OCI-LY1 (cell line): ENCODE results near the gene ITSN2.

Experiments used
- H2AFZ ChIP-seq: fragments of 200-600 bp; sonication (generic), shearing (Covaris generic); 2 replicates; pipeline ENCODE4 v1.6.0; 2014; ENCODE audit warnings: antibody characterized with exemption, mild to moderate bottlenecking, low read length
- H3F3A ChIP-seq: fragments of 200-600 bp; sonication (generic), shearing (Covaris generic); 2 replicates; pipeline ENCODE4 v1.6.0; 2014; ENCODE audit warnings: mild to moderate bottlenecking, antibody characterized with exemption, low read length, moderate library complexity; ENCODE audit not compliant: insufficient read depth
- H3K27ac ChIP-seq: fragments of 200-600 bp; sonication (generic); 2 replicates; pipeline ENCODE4 v1.5.1; 2014; ENCODE audit warnings: low read length, mixed run types, mild to moderate bottlenecking, low read depth; ENCODE audit not compliant: poor library complexity, severe bottlenecking
- H3K27me3 ChIP-seq: fragments of 200-600 bp; sonication (generic); 2 replicates; pipeline ENCODE4 v1.6.0; 2014; ENCODE audit warnings: antibody characterized with exemption, mild to moderate bottlenecking, low read length, moderate library complexity; ENCODE audit not compliant: insufficient read depth
- H3K36me3 ChIP-seq: fragments of 200-600 bp; sonication (generic); 2 replicates; pipeline ENCODE4 v1.6.1; 2014; ENCODE audit warnings: mild to moderate bottlenecking, antibody characterized with exemption, low read length, moderate library complexity, mixed read lengths; ENCODE audit not compliant: insufficient read depth
- H3K4me1 ChIP-seq: fragments of 200-600 bp; sonication (generic); 2 replicates; pipeline ENCODE4 v1.5.1; 2014; ENCODE audit warnings: mild to moderate bottlenecking, low read length, moderate library complexity; ENCODE audit not compliant: insufficient read depth, severe bottlenecking
- H3K4me2 ChIP-seq: fragments of 200-600 bp; sonication (generic), shearing (Covaris generic); 2 replicates; pipeline ENCODE4 v1.6.1; 2014; ENCODE audit warnings: low read length
- H3K4me3 ChIP-seq: fragments of 200-600 bp; sonication (generic); 2 replicates; pipeline ENCODE4 v1.5.1; 2014; ENCODE audit warnings: low read length, low read depth, mild to moderate bottlenecking, mixed read lengths; ENCODE audit not compliant: poor library complexity, severe bottlenecking
- H3K79me2 ChIP-seq: fragments of 200-600 bp; shearing (Covaris generic); 2 replicates; pipeline ENCODE4 v1.6.1; 2016; ENCODE audit warnings: mixed run types, low read length, mixed read lengths; ENCODE audit not compliant: insufficient read depth
- H3K9ac ChIP-seq: fragments of 200-600 bp; sonication (generic), shearing (Covaris generic); 2 replicates; pipeline ENCODE4 v1.6.1; 2014; ENCODE audit warnings: mild to moderate bottlenecking, low read length, mixed read lengths
- H3K9me2 ChIP-seq: fragments of 200-600 bp; sonication (generic), shearing (Covaris generic); 2 replicates; pipeline ENCODE4 v1.6.1; 2014; ENCODE audit warnings: low read depth, mild to moderate bottlenecking, low read length, mixed read lengths
- H3K9me3 ChIP-seq: fragments of 200-600 bp; shearing (Covaris generic); 2 replicates; pipeline ENCODE4 v1.6.1; 2014; ENCODE audit warnings: low read length, mixed read lengths
- H4K20me1 ChIP-seq: fragments of 200-600 bp; sonication (generic), shearing (Covaris generic); 2 replicates; pipeline ENCODE4 v1.6.0; 2016; ENCODE audit warnings: mild to moderate bottlenecking, low read length; ENCODE audit not compliant: insufficient read depth
- EZH2 ChIP-seq: fragments of 200-600 bp; sonication (generic), shearing (Covaris generic); IDR thresholded peaks from 2 replicates; pipeline ENCODE4 v1.8.0; 2017; ENCODE audit warnings: borderline replicate concordance, mixed run types, mild to moderate bottlenecking, antibody characterized with exemption, low read length, moderate library complexity, mixed read lengths
- TF ChIP-seq, protein P1 (sequence below): fragments of 200-600 bp; sonication (generic), shearing (Covaris generic); IDR thresholded peaks from 2 replicates; pipeline ENCODE4 v1.5.1; 2017; ENCODE audit warnings: mild to moderate bottlenecking, antibody characterized with exemption, low read length, moderate library complexity, mixed read lengths

Gene ITSN2

DNA sequence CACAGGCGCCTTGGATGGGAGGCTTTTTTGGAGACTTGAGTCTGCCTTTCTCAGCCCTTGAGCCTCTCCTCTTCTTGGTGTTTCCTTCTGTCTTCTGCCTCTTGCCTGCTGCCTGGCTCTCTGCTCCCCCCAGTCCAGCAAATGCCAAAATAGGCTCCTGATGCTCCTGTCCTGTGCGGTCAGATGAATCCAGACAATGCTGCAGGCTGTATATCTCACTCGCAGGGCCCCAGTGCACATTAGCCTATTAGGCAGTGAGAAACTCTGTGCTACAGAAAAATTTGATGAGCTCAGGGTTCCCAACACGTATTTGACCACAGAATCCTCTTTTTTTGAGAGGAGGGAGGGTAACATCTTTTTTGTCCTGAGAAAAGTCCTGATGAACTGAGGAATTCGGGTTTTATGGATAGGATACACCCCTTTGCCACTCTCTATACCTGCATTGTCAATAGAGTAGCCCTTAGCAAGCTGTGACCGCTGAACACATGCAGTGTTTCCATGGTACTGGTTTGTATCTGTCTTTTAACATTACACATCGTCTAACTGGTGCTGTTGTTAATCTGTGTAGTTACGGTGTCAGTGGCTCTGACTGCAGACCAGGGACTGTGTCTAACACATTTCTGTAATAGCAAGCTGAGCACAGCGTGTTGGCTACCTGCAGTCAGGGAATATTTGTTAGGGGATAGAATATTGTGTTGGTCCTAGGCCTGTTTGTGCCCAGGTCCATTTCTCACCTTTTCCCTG lies 134.7 kb downstream of the ITSN2 start:
- Histone ChIP-seq H3K4me3 (no peak overlapping the region), H3K4me1 (no peaks in the 10 kb centered on the region), H3K79me2 (no peaks in the 10 kb centered on the region), H4K20me1 (no peaks in the 10 kb centered on the region), H3K9me3 (no peaks in the 10 kb centered on the region), H3K9me2 (no peaks in the 10 kb centered on the region), H2AFZ (no peak overlapping the region), H3K27me3 (no peaks in the 10 kb centered on the region), H3K27ac (no peak overlapping the region), H3K36me3 (peaks cover 9% of the 10 kb centered on the region; the same call in 1 of the 2 replicates), H3F3A (no peaks in the 10 kb centered on the region), H3K9ac (no peak overlapping the region), H3K4me2 (no peak overlapping the region)
- TF ChIP-seq, protein P1, sequence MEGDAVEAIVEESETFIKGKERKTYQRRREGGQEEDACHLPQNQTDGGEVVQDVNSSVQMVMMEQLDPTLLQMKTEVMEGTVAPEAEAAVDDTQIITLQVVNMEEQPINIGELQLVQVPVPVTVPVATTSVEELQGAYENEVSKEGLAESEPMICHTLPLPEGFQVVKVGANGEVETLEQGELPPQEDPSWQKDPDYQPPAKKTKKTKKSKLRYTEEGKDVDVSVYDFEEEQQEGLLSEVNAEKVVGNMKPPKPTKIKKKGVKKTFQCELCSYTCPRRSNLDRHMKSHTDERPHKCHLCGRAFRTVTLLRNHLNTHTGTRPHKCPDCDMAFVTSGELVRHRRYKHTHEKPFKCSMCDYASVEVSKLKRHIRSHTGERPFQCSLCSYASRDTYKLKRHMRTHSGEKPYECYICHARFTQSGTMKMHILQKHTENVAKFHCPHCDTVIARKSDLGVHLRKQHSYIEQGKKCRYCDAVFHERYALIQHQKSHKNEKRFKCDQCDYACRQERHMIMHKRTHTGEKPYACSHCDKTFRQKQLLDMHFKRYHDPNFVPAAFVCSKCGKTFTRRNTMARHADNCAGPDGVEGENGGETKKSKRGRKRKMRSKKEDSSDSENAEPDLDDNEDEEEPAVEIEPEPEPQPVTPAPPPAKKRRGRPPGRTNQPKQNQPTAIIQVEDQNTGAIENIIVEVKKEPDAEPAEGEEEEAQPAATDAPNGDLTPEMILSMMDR: no peak
- no peak for TF ChIP-seq EZH2

DNA sequence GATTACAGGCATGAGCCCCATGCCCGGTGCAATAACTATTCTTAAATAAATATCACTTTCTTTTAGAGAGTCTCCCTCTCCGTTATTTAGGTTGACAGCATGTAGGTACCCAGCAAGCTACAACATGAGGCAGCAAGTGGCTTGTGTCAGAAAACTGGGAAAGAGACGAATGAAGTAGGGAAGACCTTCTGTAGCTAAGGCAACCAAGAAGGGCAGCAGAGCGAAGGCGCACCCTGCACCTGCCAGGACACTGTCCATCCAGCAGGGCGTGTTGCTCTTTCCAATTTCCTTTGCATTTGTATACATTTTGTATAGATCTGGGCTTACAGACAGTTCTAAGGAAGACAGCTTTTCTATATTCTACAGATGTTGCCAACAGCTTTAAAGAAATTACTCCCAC lies 137.4 kb downstream of the ITSN2 start:
- no peaks in the 10 kb centered on the region for H4K20me1 ChIP-seq
- no peaks in the 10 kb centered on the region for H3K4me1 ChIP-seq
- no peak overlapping the region for H3K27ac ChIP-seq
- no peaks in the 10 kb centered on the region for H3K9me2 ChIP-seq
- peaks cover 34% of the 10 kb centered on the region; the same call in 1 of the 2 replicates for H3K36me3 ChIP-seq
- H3K9me3 ChIP-seq: no peaks in the 10 kb centered on the region
- no peak overlapping the region for H2AFZ ChIP-seq
- TF ChIP-seq EZH2: no peak
- H3K4me3 ChIP-seq: no peak overlapping the region
- H3F3A ChIP-seq: no peaks in the 10 kb centered on the region
- H3K27me3 ChIP-seq: no peaks in the 10 kb centered on the region
- H3K9ac ChIP-seq: no peak overlapping the region
- H3K79me2 ChIP-seq: no peaks in the 10 kb centered on the region
- H3K4me2 ChIP-seq: no peak overlapping the region

DNA sequence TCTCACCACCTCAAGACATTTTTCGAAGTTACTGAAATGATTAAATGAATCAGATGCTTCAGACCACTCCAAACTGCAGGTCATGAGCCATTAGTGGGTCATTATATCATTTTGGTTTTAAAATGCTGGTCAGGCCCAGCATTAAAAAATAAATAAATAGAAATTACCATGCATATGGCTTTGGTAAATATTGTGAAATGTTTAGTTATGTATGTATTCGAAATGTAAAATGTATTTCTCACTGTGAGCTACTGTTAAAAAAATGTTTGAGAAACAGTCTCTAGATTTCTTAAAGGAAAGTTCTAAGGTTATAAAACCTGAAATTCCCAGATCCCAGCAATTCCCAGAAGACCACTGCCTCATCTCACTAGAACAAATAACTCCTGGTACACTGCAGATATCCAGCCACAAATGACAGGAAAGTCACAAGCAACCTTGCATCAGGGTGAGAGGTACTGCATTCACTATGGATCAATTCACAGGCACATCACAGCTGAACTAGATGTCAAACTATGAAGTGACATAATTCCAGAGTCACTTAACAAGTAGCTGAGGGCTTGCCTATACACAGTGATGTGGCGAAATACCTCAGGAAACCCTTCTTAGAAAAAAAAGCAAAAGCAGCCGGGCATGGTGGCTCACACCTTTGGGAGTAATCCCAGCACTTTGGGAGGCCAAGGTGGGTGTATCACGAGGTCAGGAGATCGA lies 138.8 kb downstream of the ITSN2 start:
- no peaks in the 10 kb centered on the region for H3K27me3 ChIP-seq
- H3K79me2 ChIP-seq: no peaks in the 10 kb centered on the region
- H3K4me3 ChIP-seq: no peak overlapping the region
- H3K36me3 ChIP-seq: peaks cover 37% of the 10 kb centered on the region; the same call in 1 of the 2 replicates
- no peaks in the 10 kb centered on the region for H3K9me3 ChIP-seq
- TF ChIP-seq, protein P1: no peak
- no peak for TF ChIP-seq EZH2
- H3K27ac ChIP-seq: no peak overlapping the region
- no peaks in the 10 kb centered on the region for H3K9me2 ChIP-seq
- no peak overlapping the region for H3K9ac ChIP-seq
- H4K20me1 ChIP-seq: no peaks in the 10 kb centered on the region
- no peak overlapping the region for H2AFZ ChIP-seq
- H3K4me1 ChIP-seq: no peaks in the 10 kb centered on the region
- no peaks in the 10 kb centered on the region for H3F3A ChIP-seq
- no peak overlapping the region for H3K4me2 ChIP-seq
